ENCODE data around the gene IQCE. TPM values are rescaled to one million over a fixed set of nuclear protein-coding genes. Genes with fewer than 3 reads are reported as not detected.
A peak's percentile ranks its signal among the peaks of the same experiment; 100 is the strongest.

The IQCE gene
- total RNA-seq, 1 donor from 2014 or later: 29.6 TPM

- no peak for TF ChIP-seq CTCF (IDR thresholded peaks at IDR 0.05; ENCODE audit: unreplicated experiment)
- Mint-ChIP-seq H3K27ac (no peak overlapping the region), H3K4me1 (no peaks in the 10 kb centered on the region), H3K9me3 (no peaks in the 10 kb centered on the region), H3K27me3 (ENCODE audit: low read depth) (no peaks in the 10 kb centered on the region), H3K36me3 (peaks cover 25% of the 10 kb centered on the region), H3K4me3 (no peak overlapping the region)
- DNase-seq (ENCODE audit: low spot score in 2 of 2, unreplicated experiment in 2 of 2): no peak
These were observed 11.8 kb upstream of the IQCE start for GRCh38 chr7:2546776-2547586.

GRCh38 chr7:2551418-2551817 is 7.4 kb upstream of the IQCE start:
- TF ChIP-seq CTCF (IDR thresholded peaks at IDR 0.05; ENCODE audit: unreplicated experiment): no peak
- Mint-ChIP-seq H3K9me3 (no peaks in the 10 kb centered on the region), H3K36me3 (peaks cover 26% of the 10 kb centered on the region), H3K27ac (peak overlapping the region; percentile 30), H3K4me3 (no peak overlapping the region), H3K4me1 (peaks cover 13% of the 10 kb centered on the region), H3K27me3 (ENCODE audit: low read depth) (no peaks in the 10 kb centered on the region)
- no peak for DNase-seq (ENCODE audit: low spot score in 2 of 2, unreplicated experiment in 2 of 2)

- no peak for DNase-seq (ENCODE audit: low spot score in 2 of 2, unreplicated experiment in 2 of 2)
- no peaks in the 10 kb centered on the region for H3K9me3 Mint-ChIP-seq
- H3K27me3 Mint-ChIP-seq (ENCODE audit: low read depth): no peaks in the 10 kb centered on the region
- peaks cover 17% of the 10 kb centered on the region for H3K36me3 Mint-ChIP-seq
- H3K4me1 Mint-ChIP-seq: peaks cover 15% of the 10 kb centered on the region
- no peak for TF ChIP-seq CTCF (IDR thresholded peaks at IDR 0.05; ENCODE audit: unreplicated experiment)
- H3K4me3 Mint-ChIP-seq: peak overlapping the region; percentile 40
- no peak overlapping the region for H3K27ac Mint-ChIP-seq
These were observed 5.7 kb upstream of the IQCE start for GRCh38 chr7:2553108-2553507.

GRCh38 chr7:2553831-2554581 is 4.8 kb upstream of the IQCE start:
- Mint-ChIP-seq H3K9me3 (no peaks in the 10 kb centered on the region), H3K27me3 (ENCODE audit: low read depth) (no peaks in the 10 kb centered on the region), H3K27ac (peak overlapping the region; percentile 83), H3K4me1 (peaks cover 15% of the 10 kb centered on the region), H3K36me3 (peaks cover 16% of the 10 kb centered on the region), H3K4me3 (peak overlapping the region; percentile 82)
- TF ChIP-seq CTCF (IDR thresholded peaks at IDR 0.05; ENCODE audit: unreplicated experiment): no peak
- DNase-seq (ENCODE audit: low spot score in 2 of 2, unreplicated experiment in 2 of 2): no peak

- Mint-ChIP-seq H3K4me1 (peaks cover 15% of the 10 kb centered on the region), H3K4me3 (peak overlapping the region; percentile 82), H3K9me3 (no peaks in the 10 kb centered on the region), H3K27ac (peak overlapping the region; percentile 83), H3K27me3 (ENCODE audit: low read depth) (no peaks in the 10 kb centered on the region), H3K36me3 (peaks cover 11% of the 10 kb centered on the region)
- no peak for TF ChIP-seq CTCF (IDR thresholded peaks at IDR 0.05; ENCODE audit: unreplicated experiment)
- no peak for DNase-seq (ENCODE audit: low spot score in 2 of 2, unreplicated experiment in 2 of 2)
These were observed 4.1 kb upstream of the IQCE start for GRCh38 chr7:2554661-2555111.
